ENCODE results near the gene TAF3.
"Not testable (repeated sequence)": the region's sequence is repeated elsewhere in the genome, so short reads cannot be mapped to it uniquely, and the experiment has no call there.

TAF3 gene

DNA sequence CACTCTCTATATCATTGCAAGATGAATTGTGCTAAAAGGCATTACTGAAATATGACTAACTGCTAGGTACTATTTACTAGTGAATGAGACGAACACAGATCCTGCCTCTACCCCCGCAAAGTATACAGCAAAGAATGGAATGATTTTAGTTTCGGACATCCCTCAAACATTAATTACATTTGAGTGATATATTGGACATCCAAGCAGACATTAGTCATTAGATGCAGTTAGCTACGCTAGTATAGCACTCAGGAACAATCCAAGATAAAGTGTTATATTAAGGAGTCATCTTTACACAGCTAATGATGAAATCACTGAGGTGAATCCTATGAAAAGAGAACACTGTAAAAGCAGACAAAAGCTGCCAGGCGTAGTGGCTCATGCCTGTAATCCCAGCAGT lies 7.3 kb upstream of the TAF3 start:
- no peak for DNase-seq

GRCh38 chr10:7811743-7812142 lies 6.6 kb upstream of the TAF3 start:
- not testable (repeated sequence) for DNase-seq

DNA sequence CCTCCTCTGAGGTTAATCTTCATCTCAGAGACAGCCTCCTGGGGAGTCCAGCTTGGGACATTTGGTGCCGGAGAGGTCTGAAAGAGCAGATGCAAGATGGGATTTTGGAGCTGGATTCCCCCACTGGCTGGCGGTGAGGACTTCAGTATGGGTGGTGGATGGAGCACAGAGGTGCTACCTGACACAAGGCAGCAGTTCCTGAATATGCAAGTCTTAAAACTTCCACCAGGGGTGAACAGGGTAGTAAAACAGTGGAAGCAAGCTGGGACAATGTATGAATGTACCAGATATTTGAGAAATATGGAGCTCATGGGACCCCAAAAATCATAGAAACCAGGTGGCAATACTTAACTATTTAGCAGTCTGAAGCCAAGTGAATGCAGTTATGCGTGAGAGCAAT lies 4.8 kb upstream of the TAF3 start:
- DNase-seq: no peak

DNA sequence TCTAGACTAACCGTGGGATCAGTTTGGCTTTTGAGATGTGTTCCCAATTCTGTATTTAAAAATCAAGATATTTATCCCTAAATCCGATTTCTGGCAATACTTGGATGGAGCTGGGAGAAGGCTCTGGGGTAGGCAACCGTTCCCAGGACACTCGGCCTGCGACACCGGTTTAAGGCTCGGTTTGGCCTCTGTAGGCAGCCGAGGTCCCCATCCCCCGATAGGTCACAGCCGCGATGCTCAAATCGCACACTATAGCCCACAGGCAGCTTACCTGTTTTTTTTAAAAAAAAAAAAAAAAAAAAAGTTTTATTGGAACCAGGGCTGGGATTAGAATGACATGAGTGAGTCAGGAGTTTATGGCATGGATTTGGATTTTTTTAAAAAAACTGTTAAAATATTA lies 729 bp upstream of the TAF3 start:
- no peak for DNase-seq

- no peak for DNase-seq
Observed at GRCh38 chr10:7817984-7818294, 366 bp upstream of the TAF3 start.

- no peak for DNase-seq
Observed at GRCh38 chr10:7819121-7819460, 786 bp downstream of the TAF3 start.

DNA sequence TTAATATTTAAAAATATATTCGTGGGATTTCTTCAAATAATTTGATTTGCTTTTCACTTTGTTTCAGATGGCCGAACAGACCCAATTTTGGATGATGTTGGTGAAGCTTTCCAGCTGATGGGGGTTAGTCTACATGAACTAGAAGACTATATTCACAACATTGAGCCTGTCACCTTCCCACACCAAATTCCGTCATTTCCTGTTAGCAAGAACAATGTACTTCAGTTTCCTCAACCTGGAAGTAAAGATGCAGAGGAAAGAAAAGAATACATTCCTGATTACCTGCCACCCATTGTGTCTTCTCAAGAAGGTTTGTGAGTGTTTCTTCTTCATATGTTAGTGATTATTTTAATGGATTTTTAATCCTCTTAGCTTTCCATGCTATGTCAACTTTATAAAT lies 5.9 kb downstream of the TAF3 start:
- no peak for DNase-seq

DNA sequence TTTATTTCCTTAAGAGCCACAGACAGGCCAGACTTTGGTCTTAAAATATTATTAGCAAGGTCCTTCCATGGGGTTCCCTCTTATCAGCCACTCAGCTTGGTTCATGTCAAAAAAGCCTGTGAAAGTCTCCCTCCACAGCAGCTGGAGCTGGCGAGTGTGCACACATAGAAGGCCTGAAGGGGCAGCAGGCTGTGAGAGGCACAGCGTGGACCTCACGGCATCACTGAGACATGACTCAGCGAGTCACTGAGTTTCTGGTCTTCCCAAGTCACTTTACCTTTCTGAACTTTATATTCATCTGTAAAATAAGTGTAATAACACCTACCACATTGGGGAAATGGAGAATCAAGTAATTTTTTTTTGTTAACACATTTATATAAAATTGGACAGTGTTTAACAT lies 8.7 kb downstream of the TAF3 start:
- DNase-seq: no peak

DNA sequence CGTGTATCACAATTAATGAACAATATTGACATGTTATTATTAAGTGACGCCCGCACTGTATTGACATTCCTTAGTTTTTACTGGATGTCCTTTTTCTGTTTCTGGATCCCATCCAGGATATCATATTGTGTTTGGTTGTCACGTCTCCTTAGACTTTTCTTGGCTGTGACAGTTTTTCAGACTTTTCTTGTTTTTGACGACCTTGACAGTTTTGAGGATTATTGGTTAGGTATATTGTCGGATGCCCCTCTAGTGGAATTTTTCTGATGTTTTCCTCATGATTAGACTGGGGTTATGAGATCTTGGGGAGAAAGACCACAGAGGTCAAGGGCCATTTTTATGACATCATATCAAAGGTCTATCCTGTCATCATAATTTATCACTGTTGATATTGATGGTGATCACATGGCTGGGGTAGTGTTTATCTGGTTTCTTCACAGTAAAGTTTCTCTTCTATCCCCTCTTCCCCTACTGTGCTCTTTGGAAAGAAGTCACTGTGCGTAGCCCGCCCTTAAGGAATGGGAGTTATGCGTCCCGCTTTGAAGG lies 11.1 kb downstream of the TAF3 start:
- DNase-seq: no peak

- DNase-seq: no peak
Observed at GRCh38 chr10:7832060-7832459, 13.8 kb downstream of the TAF3 start.

DNA sequence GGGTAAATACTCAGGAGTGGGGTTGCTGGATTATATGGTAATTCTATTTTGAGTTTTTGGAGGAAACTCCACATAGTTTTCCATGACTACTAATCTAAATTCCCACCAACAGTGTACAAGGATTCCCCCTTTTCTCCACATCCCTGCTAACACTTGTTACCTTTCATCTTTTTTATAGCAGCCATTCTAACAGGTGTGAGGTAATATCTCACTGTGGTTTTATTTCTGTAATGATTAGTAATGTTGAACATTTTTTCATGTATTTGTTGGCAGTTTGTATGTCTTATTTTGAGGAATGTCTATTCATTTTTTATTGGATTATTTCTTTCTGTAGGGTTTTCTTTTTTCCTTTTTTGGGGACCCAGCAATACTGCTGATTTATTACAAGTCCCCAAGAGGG lies 14.9 kb downstream of the TAF3 start:
- DNase-seq: no peak

DNA sequence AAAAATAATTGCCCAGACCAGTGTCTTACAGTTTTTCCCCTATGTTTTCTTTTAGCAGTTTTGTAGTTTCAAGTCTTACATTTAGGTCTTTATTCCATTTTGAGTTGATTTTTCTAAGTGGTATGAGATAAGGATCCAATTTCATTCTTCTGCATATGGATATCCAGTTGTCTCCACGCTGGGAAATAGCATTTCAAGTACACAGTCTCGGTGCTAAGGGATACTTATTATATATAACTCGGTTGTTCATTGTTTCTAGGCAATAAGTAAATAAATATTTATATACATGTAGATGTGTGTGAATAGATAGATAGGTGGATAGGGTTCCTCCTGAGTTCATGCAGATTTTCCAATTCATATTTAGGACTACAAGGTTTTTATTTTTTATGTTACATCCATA lies 16.0 kb downstream of the TAF3 start:
- DNase-seq: no peak

DNA sequence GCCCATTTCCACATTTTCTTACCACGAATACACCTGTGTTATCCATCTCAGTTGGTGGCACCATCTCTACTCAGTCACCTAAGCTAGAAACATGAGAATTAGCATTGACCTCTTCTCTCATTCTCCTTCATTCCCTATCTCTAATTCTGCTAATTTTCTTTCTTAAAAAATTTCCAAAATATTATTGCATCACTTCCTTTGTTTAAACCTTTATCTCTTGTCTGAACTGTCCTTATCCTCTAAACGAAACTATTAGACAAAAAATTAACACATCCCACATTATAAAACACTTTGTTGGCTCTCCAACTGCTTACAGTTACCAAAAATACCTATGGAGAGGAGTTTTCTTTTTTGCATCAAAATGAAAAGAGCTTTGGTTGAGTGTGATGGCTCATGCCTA lies 18.3 kb downstream of the TAF3 start:
- no peak for DNase-seq

- no peak for DNase-seq
Observed at GRCh38 chr10:7846591-7846990, 28.3 kb downstream of the TAF3 start.

- DNase-seq: no peak
Observed at GRCh38 chr10:7853226-7853842, 35.0 kb downstream of the TAF3 start.

GRCh38 chr10:7853890-7854289 lies 35.6 kb downstream of the TAF3 start:
- DNase-seq: no peak

DNA sequence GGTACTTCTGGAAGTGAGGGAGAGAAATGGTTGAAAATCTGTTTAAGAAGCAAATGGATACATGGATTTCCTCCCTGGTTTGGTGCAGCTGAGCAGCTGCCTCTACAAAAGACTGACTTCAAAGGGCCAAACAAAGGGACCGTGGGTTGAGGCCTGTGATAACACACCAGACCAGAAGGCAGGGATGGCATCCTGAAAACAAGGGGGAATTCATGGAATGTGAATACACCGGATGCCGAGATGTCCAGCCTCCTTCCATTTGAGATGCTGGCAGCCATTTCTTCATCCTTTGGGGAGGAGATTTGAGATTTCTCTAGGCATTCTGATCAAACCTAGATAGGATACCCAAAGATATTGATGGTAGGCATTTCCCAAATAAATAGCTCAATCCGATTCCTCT lies 36.9 kb downstream of the TAF3 start:
- DNase-seq: no peak

DNA sequence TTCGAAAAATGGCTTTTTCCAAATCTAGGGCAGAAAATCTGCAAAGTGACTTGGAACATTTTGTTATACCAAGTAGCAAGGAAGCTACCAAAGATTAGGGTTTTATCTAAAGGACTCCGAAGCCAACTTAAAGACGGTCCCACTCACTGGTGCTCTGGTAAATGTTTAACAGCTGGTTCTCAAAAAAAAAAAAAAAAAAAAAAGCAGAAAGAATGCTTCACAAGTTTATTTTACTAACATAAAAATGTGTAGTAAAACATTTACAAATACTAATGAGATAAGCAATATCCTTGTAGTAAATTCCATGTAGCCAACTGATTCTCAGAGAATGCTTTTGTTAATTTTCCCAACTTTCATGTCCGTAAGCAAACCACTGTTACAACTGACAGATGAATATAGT lies 38.4 kb downstream of the TAF3 start:
- no peak for DNase-seq

DNA sequence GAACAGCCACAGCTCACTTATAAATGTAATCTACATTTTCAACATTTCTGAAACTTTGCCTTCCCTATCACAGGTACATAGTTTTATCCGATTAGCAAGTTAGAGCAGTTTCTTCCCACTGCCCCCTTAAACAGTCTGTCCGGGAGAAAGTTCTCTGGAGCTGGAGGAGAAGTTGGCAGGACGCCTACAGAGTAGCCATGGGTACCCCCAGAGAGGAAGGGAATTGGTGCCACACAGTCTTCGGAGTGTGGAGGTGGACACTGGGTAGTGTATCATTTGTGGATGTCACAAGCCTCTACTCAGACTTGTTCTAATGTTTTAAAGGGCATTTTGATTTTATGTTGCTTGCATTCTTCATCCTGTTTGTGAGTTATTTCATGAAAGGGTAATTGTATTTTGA lies 39.0 kb downstream of the TAF3 start:
- no peak for DNase-seq

DNA sequence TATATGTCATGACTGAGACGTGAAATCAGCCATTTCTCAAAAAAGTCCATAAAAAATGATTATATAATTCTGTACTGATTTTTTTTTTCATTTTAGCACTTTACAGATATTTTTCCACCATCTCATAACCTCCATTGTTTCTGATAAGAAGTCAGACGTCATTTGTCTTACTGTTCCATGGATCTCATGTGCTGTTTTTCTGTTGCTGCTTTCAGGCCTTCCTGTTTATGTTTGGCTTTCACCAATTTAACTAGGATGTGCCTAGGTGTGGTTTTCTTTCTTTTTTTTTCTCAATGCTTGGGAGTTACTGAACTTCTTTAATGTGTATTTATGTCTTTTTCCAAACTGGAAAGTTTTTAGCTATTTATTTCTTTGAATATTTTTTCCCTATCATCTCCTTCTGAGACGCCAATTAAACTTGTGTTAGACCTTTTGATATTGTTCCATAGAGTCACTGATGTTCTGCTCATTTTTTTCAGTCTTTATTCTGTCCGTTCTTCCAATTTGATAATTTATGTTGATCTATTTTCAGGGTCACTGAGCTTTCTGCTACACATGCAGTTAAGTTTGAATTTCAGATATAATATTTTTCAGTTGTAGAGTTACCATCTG lies 43.3 kb downstream of the TAF3 start:
- DNase-seq: no peak

GRCh38 chr10:7862121-7862514 lies 43.8 kb downstream of the TAF3 start:
- DNase-seq: no peak

DNA sequence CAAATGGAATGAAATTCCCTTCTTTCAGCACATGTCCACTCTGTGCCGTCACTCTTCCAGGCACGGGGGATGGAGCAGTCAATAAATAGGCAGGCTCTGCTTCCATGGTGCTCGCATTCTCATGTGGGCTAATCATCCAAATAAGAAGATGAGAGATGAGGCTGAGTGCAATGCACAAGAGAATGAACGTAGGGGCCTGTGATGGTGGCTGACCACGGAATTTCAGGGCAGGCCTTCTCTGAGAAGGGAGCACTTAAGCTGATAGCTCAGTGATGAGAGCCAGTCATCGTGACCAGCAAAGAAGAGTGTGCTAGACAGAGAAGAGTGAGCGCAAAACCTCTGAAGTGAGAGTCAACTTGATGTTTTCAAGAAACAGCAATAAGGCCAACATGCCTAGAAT lies 47.9 kb downstream of the TAF3 start:
- no peak for DNase-seq

DNA sequence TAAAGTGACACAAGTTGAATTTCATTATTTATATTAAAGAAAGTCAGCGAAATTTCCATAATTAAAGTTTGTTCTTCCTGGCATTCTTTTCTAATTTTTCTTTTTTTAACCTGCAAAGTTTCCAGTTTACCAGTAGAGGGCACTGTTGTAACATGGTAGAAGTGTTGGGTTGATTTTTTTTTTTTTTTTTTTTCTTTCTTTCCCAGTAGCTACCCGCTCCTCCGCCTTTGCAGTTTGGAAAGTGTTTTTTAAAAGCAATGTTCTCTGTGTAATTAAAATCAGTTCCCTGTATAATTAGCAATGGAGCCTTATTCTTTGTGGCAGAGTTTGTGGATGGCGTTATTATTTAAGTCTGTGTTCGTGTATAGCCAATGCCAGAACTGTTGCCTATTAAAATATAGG lies 53.7 kb downstream of the TAF3 start:
- DNase-seq: no peak

DNA sequence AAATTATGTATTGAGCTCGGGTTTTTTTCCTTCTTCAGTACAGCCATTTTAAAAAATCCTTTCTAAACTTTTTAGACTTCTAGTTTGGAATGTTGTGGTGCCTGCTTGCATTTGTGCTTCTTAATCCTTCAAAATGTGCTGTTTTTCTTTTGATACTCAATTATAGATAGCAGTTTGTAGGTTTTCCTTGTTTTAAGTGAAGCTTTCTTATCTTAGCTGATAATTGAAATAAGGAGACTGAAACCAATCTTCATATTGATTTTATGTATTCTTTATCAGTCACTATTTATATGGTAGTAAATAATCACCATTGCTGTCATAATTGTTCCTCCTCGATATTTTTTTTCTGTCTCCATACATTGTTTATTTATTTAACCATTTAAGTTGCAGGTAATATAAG lies 56.6 kb downstream of the TAF3 start:
- DNase-seq: no peak

- DNase-seq: no peak
Observed at GRCh38 chr10:7876541-7877127, 58.3 kb downstream of the TAF3 start.
